Brain pericyte (primary cell): Measurements from ENCODE around the gene GPBAR1.
"Not testable (repeated sequence)": the region's sequence is repeated elsewhere in the genome, so short reads cannot be mapped to it uniquely, and the experiment has no call there.

Source experiments
- DNase-seq: peaks from one replicate; pipeline ENCODE4 v3.0.0-alpha.2; 2012; ENCODE audit warnings: low read depth, low spot score

GPBAR1 gene

DNA sequence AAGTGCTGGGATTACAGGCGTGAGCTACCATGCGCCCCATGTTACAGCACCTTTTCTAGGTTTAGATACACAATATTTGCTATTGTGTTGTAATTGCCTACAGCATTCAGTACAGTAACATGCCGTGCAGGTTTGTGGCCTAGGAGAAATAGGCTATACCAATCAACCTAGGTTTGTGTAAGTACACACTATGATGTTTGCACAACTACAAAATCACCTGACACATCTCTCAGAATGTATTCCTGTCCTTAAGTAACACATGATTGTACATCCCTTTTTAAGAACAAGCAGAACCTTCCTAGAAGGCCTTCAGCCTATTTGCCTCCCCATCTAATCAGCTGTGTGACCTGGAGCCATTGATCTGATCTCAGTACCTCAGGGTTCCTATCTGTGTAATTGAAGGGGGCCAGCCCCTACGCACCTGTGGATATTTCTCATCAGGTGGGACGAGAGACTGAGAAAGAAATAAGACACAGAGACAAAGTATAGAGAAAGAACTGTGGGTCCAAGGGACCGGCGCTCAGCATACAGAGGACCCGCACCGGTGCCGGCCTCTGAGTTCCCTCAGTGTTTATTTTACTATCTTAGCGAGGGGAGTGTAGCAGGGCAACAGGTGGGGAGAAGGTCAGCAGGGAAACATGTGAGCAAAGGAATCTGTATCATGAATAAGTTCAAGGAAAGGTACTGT is 50.2 kb downstream of the GPBAR1 start:
- DNase-seq: no peak

DNA sequence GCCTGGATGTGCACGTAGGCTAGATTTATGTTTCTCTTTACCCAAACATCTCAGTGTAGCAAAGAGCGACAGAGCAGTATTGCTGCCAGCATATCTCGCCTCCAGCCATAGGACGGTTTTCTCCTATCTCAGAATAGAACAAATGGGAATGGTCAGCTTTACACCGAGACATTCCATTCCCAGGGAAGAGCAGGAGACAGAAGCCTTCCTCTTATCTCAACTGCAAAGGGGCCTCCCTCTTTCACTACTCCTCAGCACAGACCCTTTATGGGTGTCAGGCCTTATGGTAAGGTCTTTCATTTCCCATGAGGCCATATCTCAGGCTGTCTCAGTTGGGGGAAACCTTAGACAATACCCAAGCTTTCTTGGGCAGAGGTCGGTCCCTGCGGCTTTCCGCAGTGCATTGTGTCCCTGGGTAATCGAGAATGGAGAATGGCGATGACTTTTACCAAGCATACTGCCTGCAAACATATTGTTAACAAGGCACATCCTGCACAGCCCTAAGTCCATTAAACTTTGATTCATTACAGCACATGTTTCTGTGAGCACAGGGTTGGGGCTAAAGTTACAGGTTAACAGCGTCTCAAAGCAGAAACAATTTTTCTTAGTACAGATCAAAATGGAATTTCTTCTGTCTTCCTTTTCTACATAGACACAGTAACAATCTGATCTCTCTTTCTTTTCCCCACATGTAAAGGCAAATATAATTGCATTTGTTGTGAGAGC is 50.9 kb downstream of the GPBAR1 start:
- not testable (repeated sequence) for DNase-seq

DNA sequence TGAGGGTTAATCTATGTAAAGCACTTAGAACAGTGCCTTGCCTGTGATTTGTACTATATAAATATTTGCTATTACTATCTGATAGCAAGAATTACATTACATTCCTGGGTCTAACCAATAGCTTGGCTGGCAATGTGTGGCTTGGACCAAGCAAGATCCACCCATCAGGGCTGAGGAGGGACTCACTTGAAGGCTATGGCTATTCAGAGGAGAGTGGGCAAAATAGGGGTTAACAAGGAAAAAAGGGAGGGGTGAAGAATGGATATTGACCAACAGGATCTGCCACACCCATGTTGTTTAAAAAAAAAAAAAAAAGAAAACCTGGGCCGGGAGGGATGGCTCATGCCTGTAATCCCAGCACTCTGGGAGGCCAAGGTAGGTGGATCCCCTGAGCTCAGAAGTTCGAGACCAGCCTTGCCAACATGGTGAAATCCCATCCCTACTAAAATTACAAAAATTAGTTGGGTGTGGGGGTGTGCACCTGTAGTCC is 51.5 kb downstream of the GPBAR1 start:
- no peak for DNase-seq

DNA sequence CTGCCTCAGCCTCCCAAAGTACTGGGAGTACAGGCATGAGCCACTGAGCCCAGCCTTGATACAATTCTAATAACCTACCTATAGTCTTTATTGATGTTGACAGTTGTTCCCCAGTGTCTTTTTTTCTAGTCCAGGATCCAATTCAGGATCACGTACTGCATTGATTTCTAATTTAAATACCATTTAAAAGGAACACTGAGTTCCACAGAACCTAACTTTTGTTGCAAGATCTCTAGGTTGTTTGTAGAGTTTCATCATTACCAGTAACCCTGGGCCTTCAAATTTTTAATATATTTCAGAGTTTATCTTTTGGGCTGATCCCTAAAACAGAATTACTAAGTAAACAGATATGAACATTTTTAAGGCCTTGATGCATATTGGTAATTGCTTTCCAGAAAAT is 52.5 kb downstream of the GPBAR1 start:
- DNase-seq: no peak
